ENCODE results near the gene PODNL1.

Gene PODNL1, protein sequence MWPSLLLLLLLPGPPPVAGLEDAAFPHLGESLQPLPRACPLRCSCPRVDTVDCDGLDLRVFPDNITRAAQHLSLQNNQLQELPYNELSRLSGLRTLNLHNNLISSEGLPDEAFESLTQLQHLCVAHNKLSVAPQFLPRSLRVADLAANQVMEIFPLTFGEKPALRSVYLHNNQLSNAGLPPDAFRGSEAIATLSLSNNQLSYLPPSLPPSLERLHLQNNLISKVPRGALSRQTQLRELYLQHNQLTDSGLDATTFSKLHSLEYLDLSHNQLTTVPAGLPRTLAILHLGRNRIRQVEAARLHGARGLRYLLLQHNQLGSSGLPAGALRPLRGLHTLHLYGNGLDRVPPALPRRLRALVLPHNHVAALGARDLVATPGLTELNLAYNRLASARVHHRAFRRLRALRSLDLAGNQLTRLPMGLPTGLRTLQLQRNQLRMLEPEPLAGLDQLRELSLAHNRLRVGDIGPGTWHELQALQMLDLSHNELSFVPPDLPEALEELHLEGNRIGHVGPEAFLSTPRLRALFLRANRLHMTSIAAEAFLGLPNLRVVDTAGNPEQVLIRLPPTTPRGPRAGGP

DNA sequence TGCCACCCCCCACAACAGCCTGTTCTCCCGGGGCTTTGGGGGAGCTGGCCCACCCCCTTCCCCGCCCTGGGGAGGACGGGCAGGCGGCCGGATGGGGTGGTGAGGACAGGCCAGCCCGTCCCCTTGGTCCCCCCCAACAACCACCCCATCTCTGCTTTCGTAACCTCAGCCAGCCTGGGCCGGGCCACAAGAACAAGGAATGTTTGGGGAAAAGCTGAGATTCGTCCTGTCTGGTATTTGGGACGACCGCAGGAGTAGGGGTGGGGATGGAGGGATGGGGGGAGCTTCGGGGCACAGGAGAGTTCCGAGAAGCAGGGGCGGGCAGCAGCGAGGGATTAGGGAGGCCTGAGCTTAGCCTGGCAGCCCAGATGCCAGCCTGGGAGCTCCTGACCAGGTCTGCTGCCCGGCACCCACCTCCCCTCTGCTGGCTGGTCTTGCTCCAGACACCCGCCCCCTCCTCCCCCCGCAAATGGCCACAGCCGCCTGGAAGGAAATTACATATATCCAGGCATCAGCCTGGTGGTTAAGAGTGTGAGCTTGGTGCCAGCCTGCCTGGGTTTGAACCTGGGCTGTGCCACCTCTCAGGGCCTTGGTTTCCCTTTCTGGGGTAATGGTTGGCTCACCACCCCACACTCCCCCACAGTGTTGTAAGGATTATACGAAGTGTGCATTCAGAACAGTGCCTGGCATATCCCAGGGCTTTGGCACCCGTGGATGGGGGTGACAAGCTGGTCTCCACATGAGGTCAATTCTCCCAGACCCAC, at the start of gene PODNL1:
Gene PODNL1, minus strand, starts transcription at position 117 of the 764 bp plus-strand sequence. CDS start 236 bp downstream, outside the sequence.
- in situ Hi-C loops (cut with MboI; ENCODE audit: low pct_unique_long_range_greater_than_20kb, low sequenced_read_pairs), result no loop called here
- DNase-seq, result no peak

DNA sequence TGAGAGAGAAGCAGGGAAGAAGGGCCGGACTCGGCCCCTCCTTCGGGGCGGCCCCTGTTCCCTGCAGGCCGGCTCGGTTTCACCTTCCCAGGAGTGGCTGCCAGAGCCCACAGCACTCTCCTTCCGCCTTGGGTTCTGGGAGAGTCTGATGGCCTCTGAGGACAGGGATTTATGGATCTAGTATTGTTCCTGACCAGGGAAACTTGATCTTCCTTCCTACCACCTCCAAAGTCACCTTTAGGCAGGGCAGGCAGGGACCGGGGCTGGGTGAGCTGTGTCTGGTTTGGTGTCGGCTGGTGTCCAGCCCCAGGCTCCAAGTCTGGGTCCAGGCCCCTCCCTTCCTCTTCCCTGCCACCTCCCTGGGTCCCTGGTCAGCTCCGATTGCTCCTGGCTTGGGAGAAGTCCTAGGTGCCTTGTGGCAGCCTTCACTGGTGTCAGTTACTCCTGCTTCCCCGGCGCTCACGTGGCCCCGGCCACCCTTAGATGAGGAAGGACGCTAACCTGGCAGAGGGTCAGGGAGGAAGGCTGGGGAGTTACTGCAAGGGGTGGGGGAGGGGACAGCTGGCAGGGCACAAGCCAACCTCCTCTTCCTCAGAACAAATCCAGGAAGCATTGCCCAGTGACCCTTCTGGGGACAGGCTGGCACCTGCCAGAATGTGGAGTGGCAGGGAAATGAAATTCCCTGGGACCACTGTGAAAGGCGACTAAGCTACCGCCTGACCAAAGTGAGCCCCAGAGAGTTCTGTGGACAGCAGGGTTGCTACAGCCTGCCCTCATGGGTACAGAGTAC, 49.1 kb upstream of the PODNL1 start:
- peak; percentile 43 for DNase-seq
- in situ Hi-C loops (cut with MboI; ENCODE audit: low pct_unique_long_range_greater_than_20kb, low sequenced_read_pairs), result no loop called here

DNA sequence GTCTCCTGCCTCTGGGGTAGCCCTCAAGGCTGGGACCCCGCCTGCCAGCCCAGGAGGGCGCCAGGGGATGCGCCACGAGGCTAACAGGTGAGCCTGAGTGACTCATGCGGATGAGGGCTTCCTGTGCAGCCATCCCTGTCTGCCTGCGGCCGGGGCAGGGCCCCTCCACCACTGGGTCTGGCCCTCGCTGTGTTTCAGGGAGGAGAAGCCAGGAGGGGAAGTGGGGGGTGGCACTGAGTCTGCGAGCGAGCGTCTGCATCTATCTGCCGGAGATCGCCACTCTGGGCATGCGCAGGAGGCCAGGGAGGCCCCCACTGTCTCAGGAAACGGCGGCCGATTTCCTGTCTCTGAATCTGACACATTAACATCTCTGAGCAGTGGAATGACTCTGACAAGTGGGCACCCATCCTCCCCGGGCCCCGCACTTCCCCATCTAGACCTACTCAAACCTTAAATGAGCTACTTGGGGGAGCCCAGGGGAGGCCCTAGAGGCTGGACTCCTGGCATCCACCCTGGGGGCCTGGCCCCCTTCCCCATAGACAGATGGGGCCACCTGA, 48.2 kb upstream of the PODNL1 start:
- peak; percentile 99 for DNase-seq
- in situ Hi-C loops (cut with MboI; ENCODE audit: low pct_unique_long_range_greater_than_20kb, low sequenced_read_pairs), result no loop called here

DNA sequence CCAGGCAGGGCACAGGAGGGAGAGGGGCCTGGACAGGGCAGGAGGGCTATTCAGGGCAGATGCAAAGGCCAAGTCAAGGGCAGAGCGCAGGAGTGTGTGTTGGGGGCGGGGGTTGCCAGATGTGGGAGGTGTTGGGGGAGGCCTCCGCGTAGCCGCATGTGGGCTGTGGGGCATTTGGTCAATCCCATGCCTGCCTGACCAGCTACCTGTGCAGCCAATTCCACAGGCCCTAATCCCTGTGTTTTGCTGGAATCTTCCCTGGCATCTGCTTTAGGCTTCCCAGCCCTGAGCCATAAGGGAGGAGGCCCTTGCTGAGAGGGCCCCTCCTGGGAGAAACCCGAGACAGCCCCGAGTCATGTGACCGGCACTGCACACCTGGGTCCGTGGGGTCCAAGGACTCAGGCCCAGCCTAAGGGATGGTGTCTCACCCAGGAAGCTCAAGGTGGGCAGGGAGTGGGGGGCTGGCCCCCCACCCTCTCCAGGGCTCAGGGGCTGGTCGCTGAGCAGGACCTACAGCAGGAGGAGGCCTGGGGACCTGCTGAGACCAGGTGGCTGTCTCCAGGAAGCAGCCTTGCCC, 47.6 kb upstream of the PODNL1 start:
- in situ Hi-C loops (cut with MboI; ENCODE audit: low pct_unique_long_range_greater_than_20kb, low sequenced_read_pairs), result no loop called here
- DNase-seq, result no peak

DNA sequence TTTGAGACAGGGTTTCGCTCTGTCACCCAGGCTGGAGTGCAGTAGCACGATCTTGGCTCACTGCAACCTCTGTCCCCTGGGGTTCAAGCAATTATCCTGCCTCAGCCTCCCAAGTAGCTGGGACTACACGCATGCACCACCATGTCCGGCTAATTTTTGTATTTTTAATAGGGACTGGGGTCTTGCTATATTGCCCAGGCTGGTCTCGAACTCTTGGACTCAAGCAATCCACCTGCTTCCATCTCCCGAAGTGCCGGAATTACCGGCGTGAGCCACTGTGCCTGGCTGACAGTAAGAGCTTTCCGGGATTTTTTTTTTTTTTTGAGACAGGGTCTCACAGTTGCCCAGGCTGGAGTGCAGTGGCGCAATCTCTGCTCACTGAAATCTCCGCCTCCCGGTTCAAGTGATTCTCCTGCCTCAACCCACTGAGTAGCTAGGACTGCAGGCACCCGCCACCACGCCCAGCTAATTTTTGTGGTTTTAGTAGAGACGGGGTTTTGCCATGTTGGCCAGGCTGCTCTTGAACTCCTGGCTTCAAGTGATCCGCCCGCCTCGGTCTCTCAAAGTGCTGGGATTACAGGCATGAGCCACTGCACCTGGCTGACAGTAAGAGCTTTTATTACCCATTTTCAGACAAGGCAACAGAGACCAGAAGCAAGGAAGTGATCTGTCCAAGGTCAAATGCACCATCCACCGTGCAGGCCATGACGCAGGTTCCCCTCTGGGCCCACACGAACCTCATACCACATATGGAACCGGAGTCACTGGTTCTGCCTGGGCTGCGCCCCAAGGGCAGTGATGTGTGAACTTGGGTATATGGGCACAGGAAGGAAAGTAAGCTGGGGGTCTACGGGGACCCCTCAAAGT, 46.9 kb upstream of the PODNL1 start:
- in situ Hi-C loops (cut with MboI; ENCODE audit: low pct_unique_long_range_greater_than_20kb, low sequenced_read_pairs), result no loop called here
- no peak for DNase-seq

DNA sequence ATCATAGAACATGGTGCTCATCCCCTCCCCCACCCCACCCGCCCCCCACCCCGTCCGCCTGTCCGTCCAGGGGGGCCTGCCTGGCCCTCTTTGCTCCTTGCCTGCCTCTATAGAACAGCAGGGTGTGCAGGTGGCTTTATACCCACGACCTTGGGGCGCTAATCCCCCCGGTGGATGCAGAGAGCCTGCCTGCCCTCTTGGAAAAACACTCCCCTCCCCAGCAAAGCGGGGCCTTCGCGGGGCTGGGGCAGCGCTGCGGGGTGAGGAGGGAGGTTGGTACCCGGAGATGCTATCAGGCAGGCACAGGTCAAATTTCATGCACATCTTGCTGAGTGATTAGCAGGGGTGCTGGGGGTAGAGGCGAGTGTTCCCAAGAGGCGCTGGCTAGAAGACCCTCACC, 46.0 kb upstream of the PODNL1 start:
- in situ Hi-C loops (cut with MboI; ENCODE audit: low pct_unique_long_range_greater_than_20kb, low sequenced_read_pairs), result no loop called here
- DNase-seq, result no peak

DNA sequence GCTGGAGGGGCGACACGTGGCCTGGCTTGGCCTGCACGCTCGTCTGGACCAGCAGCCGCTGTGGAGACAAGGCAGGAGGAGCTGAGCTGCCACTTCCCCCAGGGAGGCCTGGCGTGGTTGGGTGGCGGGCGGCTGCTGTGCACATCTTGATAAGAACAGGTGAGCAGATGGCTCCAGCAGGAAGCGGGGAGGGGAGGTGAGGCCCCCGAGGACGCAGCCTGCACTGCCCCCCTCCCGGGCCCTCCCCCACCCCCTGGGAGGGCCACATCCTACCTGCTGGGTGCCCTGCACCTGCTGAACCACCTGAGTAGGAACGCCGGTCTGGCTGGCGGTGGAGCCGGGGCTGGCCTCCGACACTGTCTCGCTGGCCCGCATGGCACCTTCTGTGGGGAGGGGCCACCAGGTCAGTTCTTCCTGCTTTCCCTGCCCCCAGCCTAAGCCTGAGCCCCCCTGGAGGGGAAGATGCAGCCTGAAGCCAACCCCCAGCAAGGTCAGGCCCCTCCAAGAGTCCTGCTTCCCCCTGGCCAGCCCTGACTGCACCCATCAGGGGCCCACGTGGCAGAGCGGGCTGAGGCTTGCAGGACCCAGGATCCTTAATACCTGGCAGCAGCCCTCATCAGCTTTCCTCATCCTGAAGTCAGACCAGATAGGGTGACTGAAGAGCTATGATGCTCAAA, 45.1 kb upstream of the PODNL1 start:
- no peak for DNase-seq
- in situ Hi-C loops (cut with MboI; ENCODE audit: low pct_unique_long_range_greater_than_20kb, low sequenced_read_pairs), result no loop called here

DNA sequence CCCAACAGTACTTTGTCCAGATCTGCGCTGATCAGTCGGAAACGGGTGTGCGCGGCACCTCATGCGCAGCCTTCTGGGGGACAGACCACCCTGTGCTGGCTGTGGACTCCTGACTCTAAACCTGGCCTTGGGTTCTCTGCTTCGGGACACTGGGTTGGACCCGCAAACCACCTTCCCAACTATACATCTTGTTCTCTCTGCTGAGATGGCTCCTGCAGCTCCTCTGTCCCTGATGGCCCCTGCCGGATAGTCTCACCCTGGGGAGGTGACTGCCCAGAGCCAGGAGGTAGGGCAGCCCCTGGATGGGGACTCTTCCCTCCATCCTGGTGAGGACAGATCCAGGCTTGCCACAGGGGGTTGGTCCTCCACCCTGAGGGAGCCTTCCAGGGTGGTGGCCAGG, 44.6 kb upstream of the PODNL1 start:
- in situ Hi-C loops (cut with MboI; ENCODE audit: low pct_unique_long_range_greater_than_20kb, low sequenced_read_pairs), result no loop called here
- no peak for DNase-seq

DNA sequence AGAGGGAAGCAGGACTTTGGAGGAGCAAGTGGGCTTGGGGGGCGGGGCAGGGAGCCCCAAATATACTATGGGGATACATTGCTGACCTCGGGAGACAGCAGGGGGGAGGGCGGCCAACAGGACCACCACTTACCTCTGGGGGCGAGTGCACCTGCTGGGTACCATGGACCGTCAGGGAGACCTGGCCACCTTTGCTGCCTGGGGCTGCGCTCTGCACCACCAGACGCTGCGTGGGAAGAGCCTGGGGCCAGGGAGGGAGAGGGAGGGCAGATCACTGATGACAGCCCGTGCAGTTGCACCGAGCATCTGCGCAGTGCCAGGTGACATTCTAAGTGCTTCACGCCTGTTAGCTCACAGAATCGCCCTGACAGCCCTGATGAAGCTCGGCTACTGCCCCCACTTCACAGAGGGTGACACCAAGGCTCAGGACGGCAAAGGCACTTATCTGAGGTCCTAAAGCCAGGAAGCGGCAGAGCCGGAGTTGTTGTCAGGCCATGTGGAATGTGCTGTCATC, 43.8 kb upstream of the PODNL1 start:
- no peak for DNase-seq
- in situ Hi-C loops (cut with MboI; ENCODE audit: low pct_unique_long_range_greater_than_20kb, low sequenced_read_pairs), result no loop called here

DNA sequence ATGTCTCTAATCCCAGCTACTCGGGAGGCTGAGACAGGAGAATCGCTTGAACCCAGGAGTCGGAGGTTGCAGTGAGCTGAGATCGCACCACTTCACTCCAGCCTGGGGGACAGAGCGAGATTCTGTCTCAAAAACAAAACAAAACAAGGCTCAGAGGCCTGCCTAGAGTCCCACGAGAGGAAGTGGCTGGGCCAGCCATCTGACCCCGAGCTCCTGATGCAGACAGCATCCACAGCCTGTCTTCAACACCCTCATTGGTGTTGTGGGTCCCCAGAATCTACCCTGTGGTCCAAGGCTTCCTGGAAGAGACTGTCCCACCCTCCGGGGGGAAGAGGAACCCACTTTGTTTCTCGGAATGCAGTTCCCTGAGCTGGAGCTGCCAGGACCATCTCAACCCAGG, 43.2 kb upstream of the PODNL1 start:
- in situ Hi-C loops (cut with MboI; ENCODE audit: low pct_unique_long_range_greater_than_20kb, low sequenced_read_pairs), result no loop called here

DNA sequence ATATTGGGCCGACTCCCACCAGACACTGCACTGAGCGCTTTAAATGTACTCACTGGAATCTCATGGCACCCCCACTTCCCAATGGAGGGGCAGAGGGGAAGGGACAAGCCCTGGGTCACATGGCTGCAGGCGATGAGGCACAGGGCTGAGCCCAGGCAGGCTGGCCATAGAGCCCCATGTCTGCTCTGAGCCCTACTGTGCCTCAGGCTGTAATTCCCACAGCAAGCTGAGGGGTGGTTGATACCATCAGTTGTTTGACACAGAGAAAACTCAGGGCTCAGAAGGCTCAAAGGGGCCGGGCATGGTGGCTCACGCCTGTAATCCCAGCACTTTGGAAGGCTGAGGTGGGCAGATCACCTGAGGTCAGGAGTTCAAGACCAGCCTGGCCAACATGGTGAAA, 42.8 kb upstream of the PODNL1 start:
- DNase-seq, result no peak
- in situ Hi-C loops (cut with MboI; ENCODE audit: low pct_unique_long_range_greater_than_20kb, low sequenced_read_pairs), result no loop called here

More for the DNA sequence above, 43.2 kb upstream of the PODNL1 start:
- no peak for DNase-seq

DNA sequence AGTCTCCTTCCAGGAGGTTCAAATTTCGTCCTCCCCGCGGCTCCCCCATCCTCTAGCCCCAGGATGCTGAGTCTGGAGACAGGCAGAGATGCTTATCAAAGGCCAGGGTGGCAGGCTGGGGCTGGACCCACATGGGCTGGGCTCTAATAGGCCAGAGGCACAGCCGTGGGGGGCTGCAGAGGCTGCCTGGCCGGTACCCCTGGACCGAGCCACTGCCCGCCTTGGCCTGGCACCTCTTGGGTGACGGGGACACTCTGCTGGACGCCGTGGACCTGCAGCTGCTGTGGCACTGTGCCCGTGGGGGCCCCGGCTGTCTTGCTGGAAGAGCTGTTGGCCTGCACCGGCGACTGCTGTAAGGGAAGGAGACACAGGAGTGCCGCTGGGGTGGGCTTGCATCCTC, 42.1 kb upstream of the PODNL1 start:
- DNase-seq, result no peak

DNA sequence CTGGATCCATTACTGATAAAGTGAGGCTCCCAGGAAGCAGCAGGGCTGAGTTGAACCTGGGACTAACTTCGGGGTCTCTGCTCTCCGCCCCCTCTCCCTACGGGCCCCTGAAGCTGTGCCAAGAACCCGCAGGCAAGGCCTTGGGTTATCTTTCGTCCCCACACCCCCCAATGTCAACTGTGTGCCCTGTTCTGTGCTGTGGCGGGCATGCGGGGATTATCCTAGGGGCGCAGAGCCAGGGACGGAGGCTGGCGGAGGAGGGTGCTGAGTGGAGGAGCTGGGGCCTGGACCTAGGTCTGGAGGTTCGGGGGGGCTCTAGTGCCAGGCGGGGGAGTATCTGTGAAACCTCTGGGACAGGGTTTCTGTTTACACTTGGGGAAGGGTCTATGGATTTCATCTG, 41.5 kb upstream of the PODNL1 start:
- in situ Hi-C loops (cut with MboI; ENCODE audit: low pct_unique_long_range_greater_than_20kb, low sequenced_read_pairs), result no loop called here

More for the DNA sequence above, 42.1 kb upstream of the PODNL1 start:
- in situ Hi-C loops (cut with MboI; ENCODE audit: low pct_unique_long_range_greater_than_20kb, low sequenced_read_pairs), result no loop called here

DNA sequence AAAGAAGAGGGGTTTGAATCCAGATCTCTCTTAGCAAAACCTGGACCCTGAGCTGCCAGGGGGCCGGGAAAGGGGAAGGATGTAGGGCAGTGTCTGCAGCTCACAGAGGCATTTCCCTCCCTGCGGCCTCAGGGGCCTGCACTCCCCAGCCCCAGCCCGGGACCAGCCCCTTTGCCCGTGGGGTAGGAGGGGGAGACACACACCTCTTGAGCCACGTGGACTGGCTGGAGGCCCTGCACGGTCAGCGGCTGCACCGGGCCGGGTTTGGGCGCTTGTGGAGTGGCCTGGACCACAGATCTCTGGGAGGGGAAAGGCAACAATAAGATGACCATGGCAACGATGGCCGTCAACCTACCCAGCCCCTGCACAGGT, 41.0 kb upstream of the PODNL1 start:
- in situ Hi-C loops (cut with MboI; ENCODE audit: low pct_unique_long_range_greater_than_20kb, low sequenced_read_pairs), result no loop called here
- DNase-seq, result no peak

More for the DNA sequence above, 41.5 kb upstream of the PODNL1 start:
- DNase-seq, result no peak

DNA sequence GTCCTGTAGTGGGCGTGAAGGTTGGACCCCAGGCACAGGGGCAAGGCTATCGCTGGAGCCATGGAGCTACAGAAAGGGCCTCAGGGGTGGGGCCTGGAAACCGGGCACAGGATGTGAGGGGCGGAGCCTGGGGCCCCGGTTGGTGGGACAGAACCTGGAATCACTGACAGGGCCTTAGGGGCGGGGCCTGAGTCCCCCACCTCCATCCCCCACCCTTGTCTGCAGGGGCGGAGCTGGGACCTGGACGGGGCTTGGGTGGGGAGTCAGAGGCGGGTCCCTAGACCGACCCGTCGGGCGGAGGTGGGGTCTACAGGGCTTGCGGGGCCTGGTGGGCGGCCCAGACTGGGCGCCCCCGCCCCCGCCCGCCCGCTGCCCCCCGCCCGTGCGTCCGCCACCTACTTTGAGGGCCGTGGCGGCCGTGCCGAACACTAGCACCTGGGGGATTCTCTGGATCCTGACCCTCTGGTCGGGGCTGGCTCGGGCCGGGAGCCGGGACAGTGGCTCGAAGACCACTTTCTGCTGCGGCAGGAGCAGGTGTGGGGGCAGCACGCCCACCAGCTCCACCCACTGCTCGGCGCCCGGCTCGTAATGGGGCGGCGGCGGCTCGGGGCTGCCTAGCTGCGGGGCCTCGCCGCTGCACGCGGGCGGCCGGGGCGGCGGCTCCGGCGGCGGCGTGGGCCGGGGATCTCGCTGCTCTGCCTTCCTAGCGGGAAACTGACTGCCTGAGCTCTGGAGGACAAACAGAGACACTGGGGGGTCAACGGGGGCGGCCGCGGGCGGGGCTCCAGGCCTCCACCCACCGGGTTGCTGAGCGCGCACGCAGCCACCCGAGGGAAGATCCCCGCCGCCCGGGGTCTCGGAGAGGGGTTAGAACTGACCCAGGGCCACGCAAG, 40.4 kb upstream of the PODNL1 start:
- DNase-seq, result no peak
- in situ Hi-C loops (cut with MboI; ENCODE audit: low pct_unique_long_range_greater_than_20kb, low sequenced_read_pairs), result no loop called here

DNA sequence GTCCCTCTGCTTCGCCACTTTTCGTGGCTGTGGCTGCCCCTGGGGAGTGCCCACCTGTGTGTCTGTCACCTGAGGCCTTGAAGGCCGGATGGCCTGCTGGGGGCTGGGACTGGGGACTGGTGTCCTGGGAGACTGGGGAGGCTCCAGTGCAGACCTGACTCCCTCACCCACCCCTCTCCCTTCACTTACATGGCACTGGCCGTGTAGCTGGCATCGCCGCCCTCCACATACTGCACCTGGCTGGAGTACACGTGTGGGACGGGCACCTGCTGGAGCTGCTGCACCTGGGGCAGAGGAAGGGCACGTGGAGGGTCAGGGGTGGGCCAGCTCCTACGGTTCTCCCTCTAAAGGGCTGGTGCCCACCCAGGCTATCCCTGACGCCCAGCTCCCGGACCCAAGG, 39.6 kb upstream of the PODNL1 start:
- DNase-seq, result no peak
- in situ Hi-C loops (cut with MboI; ENCODE audit: low pct_unique_long_range_greater_than_20kb, low sequenced_read_pairs), result no loop called here

All from KBM-7 (cell line).